ENCODE results near the gene NETO2.
A peak's percentile ranks its signal among the peaks of the same experiment; 100 is the strongest.
"Not testable (repeated sequence)": the region's sequence is repeated elsewhere in the genome, so short reads cannot be mapped to it uniquely, and the experiment has no call there.

Gene NETO2

DNA sequence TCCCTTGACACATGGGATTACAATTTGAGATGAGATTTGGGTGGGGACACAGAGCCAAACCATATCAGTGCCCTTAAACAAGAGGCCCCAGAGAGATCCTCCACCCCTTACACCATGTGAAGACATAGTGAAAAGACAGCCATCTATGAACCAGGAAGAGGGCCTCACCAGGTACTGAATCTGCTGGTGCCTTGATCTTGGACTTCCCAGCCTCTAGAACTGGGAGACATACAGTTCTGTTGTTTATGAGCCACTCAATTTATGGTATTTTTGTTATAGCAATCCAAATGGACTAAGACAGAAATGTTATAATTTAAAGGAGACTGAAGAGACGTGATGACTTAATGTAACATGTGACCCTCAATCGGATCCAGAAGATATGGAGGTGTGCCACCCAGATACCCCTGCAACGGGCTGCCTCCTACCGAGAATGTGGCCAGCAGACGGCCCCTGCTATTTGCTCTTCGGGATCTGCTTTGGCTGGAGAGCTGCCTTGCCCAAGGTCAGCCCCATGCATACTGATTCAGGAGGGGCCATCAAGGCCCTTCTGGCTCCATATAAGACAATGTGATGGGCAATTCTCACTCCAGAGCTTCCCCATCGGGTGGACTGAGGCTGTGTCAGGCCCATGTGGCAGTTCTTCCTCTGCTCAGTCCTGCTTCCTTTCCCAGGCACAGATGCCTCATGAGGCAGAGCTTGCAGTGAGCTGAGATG lies 80.6 kb downstream of the NETO2 start:
- DNase-seq = no peak

GRCh38 chr16:47061204-47061603 lies 82.5 kb downstream of the NETO2 start:
- DNase-seq = no peak

DNA sequence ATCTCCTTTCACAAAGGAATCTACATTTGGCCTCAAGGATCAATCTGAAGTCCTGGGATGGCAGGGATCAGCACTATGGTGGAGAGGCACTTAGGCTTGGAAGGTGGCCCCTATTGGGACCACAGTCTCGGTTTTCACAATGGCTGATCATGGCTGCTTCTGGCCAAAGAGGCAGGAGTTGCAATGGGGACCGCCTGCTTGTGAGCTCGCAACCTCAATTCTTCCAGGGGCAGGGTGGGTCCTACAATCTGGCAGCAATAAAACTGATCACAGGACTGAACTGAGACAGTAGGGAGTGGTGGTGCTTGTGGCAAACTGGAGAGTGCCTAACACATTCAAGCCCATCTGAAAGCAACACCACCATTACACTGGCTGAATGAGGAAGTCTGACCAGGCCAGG lies 83.1 kb downstream of the NETO2 start:
- DNase-seq = no peak

GRCh38 chr16:47059991-47060390 lies 83.8 kb downstream of the NETO2 start:
- no peak for DNase-seq

- not testable (repeated sequence) for DNase-seq
Measured at GRCh38 chr16:47059130-47059529, 84.6 kb downstream of the NETO2 start.

GRCh38 chr16:47058295-47059086 lies 85.3 kb downstream of the NETO2 start:
- DNase-seq = no peak

- DNase-seq = no peak
Measured at GRCh38 chr16:47057630-47057993, 86.1 kb downstream of the NETO2 start.

- DNase-seq = no peak
Measured at GRCh38 chr16:47056688-47057629, 86.8 kb downstream of the NETO2 start.

GRCh38 chr16:47056061-47056460 lies 87.7 kb downstream of the NETO2 start:
- DNase-seq = not testable (repeated sequence)

- no peak for DNase-seq
Measured at GRCh38 chr16:47055136-47055885, 88.4 kb downstream of the NETO2 start.

GRCh38 chr16:47054306-47054705 lies 89.4 kb downstream of the NETO2 start:
- DNase-seq = no peak

GRCh38 chr16:47053895-47054294 lies 89.8 kb downstream of the NETO2 start:
- no peak for DNase-seq

- no peak for DNase-seq
Measured at GRCh38 chr16:47052666-47053640, 90.8 kb downstream of the NETO2 start.

DNA sequence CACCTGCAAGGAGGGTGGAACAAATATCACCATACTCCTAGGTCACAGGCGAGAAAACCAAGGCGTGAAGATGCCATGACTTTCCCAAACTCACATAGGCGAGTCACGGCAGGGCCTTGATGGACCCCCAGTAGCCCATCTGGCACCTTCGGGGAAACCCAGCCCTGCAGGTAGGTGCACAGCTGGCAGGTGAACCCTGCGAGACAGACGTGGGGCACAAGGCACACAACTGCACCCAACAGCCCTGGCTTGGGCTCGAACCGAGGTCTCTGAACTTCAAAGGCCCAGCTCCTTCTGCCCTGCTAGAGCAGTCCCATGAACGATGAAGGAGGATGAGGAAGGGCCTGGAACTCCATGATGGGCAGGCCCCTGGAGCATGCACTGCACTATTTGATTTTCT lies 92.7 kb downstream of the NETO2 start:
- no peak for DNase-seq

DNA sequence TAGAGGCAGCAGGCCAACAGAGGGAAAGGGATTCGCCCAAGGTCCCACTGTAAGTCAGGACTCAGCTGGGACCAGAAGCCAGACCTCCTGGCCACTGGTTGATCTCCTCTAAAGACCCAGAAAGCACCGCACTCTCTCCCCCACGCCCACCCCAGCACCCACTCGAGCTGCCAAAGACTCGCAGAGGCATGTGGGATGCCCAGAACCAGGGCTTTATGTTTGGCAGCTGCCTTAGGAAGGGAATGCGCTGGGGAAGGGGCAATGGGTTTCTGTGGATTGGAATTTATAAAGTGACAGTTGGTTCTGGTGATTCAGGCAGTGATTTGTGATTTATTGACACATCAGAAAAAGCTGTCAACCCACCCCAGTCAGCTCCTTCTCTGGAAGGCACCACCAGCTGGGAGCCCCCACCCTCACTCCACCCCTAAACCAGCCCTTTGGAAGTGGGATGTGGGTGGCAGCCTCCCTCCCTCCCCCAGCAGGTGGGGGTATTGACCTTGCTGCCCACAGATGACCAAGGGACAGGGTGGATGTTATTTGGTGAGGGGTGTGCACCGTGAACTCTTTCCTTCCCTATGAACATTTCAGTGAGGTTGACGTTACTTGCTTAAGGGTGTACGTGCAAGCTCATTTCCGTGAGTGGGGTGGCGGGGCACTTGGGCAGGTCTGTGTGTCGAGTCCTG lies 93.7 kb downstream of the NETO2 start:
- DNase-seq = no peak

DNA sequence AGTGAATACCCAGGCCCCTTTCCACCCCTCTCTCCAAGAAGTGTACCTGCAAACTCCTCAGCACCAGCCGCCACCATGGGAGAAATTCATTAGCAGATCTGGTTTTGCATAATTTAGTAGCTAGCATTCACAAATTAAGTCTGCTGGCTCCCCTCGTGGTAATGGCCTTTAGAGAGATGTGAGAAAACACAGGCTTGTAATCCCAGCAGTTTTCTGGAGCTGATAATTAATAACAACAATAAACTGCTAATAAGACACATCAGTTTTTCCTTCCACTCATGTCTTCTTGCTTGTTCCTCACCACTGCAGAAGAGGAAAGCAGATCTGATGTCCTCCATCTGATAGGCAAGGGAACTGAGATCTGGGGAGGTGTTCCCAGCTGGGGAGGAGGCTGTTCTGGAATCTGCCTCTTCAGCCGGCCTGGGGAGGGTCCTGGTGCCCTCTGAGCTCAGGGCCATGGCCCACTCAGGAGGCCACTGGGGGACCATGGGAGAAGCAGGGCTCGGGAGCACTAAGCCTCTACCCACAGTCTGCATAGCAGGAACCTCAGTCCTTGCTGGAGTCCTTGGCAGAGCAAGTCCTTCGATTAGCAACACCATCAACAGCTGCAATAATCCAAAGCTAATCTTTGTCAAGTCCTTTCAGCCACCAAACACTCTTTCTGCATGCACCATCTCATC lies 96.1 kb downstream of the NETO2 start:
- DNase-seq = no peak

- DNase-seq = peak; percentile 14
Measured at GRCh38 chr16:47046726-47047523, 96.8 kb downstream of the NETO2 start.

DNA sequence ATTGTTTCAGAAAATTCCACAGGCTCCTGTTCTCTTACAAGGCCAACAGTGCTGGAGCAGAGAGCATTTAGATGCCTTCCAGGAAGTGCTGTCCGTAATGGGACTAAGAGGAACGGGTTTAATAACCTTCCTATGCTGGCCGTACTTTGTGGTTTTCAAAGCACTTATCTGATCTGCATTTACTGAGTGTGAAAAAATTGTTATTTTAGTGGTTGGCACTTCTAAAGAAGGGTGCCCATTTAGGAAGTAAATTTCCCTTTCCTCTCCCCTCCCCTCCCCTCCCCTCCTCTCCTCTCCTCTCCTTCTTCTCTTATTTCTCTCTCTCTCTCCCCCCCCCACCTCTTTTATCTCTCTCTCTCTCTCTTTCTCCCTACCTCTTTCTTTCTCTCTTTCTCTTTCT lies 98.3 kb downstream of the NETO2 start:
- peak; percentile 51 for DNase-seq

DNA sequence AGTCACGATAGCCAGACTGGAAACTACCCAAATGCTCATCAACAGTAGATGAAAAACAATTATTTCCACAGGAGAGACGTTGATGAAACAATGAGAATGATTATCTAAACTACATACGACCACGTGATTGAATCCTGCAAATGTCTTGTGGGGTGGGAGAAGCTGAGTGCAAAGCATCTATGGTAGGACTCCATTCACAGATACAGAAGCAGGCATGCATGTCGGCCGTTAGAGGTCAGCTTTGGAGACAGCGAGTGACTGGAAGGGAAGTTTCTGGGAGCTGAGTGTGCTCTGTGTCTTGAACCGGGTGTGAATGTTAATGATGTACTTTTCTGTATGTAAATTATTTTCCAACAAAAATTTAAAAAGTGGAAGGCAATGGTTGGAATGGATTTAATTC lies 98.7 kb downstream of the NETO2 start:
- peak; percentile 49 for DNase-seq
